ENCODE measurements around the gene DLX6.
"Not testable (repeated sequence)": the region's sequence is repeated elsewhere in the genome, so short reads cannot be mapped to it uniquely, and the experiment has no call there.

Gene DLX6

DNA sequence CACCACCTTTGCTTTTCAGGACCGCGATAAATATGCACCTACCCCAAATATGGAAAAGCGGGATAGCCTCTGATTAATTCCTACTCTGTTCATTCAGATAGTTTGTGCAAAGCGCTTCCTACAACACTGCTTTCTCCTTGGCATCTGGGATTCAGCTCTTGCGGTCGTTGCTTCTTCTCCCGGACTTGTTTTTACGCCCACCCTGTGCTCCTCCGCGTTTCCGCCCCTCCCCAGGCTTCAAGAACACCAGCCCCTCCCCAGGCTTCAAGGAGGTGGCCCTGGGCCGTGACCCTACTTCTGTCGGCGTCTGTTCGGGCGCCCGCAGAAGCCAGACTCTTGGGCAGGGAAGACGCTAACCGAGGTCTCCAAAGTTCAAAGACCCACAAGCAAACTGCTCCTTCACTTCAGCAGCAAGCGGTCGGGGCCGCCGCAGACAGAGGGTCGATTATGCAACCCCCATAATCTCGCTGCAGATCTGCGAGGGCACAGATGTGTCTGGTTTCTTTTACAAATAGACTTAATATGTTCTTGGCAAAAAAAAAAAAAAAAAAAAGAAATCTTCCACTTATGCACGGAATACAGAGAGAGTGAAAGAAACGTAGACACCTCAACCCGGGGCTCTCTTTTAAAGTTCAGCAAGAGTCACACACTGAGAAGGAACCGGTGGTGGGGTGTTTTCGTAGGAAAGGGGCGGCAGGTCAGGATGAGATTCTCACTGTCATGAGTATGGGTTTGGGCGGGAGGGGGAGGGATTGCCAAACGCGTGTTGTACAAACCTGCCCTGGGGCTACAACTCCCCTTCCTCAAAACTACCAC, 17.3 kb downstream of the DLX6 start:
- no peak for DNase-seq (ENCODE audit: low spot score)

DNA sequence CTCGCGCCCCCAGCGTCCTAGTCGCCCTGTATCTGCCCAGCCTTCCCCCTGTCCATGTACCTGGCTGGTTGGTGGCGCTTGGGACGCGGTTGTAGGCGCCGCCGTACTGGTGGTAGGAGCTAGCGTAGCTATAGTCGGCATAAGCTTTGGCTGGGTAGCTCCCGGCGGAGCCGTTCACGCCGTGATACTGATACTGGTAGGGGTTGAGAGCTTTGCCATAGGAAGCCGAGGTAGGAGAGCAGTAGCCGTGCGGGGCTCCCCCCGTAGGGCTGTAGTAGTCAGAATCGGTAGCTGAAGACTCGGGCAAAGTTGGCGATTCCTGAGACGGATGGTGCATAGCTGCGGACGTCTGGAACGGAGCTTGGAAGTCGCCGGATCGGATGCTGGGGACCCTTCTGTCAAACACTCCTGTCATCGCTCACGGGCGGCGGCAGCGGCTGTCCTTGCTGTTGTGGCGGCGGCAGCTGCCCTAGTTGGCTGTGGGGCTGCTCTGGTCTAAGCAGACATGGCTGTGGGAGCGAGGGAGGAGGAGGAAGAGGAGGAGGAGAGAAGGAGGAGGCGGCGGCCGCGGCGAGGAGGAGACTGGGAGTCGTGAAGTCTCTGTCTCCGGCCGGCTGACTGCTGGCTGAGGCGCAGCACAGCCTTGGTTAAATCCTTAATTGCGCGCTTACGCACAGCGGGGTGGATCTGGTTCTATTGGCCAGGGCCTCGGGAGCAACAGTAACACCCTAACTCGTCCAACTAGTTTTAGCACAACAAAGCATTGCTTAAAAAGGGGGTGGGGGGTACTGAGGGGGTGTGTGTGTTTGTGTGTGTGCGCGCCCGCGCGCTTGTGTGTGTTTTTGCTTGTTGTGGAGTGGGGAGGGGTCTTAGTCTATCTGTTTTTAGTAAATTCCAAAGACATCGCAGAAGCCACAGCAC, 19.1 kb downstream of the DLX6 start, which contains the start of gene DLX5:
DLX5 (minus strand) TSS at position 623 of the 921 bp plus-strand sequence; CDS start at position 415, 208 bp downstream.
- peak; percentile 17 for DNase-seq (ENCODE audit: low spot score)

DNA sequence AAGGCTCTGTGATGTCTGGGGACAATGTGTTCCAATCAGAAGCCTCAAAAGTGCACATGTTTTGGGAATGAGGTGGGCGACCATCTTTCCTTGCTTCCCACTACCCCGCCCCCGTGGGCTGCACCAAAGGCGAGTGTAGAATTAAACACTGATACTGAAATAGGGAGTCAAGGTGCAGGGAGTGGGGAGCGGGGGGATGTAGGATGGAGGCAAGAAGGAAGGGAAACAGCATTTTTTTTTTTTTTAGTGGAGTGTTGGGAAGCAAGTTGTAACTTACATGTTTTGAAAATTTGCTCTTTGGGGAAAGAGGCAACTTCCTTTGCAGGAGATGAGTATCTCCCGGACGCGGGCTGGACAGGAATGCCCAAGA, 19.8 kb downstream of the DLX6 start:
- no peak for DNase-seq (ENCODE audit: low spot score)

DNA sequence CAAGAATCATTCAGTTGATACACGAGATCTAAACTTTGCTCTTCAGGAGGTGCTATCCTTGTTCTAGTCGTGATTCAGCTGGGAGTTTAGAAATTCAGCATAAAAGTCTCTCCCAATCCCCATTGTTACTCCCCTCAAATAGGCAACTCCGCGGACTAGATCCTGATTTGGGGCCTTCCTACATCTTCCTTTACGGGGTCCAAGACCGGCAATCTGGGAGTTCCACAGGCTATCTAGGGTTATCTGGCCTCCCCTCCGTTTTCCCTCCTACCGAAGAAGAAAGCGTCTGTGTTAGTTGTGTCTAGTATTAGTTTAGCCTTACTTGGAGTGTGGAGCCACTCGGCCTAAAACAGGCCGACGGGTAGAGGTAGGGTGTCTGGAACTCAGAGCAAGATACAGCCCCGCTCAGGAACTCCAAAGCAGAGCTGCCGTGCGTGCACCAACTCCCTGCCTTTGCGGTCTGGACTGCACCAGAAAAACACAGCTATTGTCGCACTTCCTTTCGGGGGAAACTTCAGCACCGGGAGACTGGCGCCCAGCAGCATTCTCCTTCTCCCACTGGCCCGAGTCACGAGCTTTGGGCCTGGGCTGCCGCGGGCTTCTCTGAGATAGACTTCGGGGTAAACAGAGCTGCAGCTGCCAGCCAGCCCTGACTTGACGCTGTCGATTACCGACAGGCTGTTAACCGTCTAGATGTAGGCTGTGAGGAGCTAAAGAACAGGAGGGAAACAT, 20.8 kb downstream of the DLX6 start:
- no peak for DNase-seq (ENCODE audit: low spot score)

DNA sequence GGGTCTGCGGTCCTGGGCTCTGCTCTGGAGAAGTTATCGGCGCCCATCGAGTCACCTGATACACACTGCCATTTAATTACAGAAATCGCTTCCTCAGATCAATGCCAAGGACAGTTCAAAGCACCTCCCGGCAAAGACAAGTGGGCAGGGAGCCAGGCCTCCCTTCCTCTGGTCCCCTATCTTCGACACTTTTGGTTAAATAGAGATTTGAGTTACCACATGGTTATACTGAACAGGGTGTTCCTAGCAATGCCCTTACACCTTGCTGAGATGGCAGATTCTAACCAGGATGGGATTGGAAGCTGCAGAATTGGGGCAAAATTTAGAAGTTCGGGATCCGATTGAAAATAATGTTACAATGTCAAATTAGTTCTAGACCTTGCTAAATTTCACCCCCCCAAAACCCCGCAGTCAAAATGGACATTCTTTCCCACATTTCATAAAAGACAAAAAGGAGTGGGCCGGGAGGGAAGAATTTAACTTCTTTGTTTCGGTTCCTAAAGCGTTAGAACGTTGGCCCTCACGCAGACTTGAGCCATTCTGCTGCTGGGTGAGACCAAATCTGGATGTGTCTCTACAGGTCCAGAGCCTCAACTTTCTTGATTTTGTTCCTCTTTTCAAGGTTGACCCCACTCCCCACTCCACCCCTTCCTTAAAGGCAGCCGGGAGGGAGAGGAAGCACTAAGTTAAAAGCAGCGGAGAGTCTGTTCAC, 21.5 kb downstream of the DLX6 start:
- DNase-seq (ENCODE audit: low spot score): no peak

DNA sequence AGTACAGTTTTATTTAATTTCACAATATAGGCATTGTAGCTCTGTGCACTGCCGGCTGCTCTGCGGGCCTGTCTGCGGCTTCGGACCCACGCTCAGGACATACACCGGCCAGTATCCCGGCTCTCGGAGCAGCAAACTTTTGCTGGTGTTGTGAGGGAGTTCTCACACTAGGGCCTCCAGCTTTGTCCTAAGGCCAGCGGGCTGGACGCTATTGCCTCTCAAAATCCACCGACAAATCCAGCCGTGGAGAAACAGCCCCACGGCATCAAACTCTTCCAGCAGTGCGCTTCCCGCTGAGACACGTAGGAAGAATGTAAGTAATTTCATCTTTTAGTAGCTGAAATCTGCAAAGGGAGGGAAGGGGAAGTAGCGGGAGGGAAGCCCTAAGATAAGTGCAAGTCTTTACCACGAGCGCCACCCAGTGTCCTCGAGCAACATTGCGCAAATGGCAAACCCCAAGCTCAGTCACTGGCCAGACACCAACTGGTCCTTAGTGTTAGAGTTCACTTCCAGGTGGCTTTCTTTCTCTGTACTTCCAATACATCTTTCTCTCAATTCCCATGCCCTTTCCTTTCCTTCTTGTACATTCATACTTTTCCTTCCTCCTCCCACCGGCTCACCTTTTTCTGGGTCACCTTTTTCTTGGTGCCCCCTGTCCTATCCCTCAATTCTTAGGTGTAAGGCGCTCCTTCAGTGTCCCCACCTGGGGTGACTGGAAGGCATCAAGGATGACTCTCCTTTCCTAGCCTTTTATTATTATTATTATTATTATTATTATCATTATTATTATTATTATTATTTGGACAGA, 22.3 kb downstream of the DLX6 start:
- peak; percentile 70 for DNase-seq (ENCODE audit: low spot score)

DNA sequence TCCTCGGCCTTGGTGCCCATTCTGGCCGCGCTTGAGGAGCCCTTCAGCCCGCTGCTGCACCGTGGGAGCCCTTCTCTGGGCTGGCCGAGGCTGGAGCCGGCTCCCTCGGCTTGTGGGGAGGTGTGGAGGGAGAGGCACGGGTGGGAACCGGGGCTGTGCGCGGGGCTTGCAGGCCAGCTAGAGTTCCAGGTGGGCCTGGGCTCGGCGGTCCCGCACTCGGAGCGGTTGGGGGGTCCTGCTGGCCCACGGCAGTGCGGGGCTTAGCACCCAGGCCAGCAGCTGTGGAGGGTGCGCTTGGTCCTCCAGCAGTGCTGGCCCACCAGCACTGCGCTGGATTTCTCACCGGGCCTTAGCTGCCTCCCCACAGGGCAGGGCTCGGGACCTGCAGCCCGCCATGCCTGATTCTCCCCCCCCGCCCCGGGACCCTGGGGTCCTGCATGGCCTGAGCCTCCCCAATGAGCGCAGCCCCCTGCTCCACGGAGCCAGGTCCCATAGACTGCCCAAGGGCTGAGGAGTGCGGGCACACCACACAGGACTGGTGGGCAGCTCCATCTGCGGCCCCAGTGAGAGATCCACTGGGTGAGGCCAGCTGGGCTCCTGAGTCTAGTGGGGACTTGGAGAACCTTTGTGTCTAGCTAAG, 29.0 kb downstream of the DLX6 start:
- not testable (repeated sequence) for DNase-seq (ENCODE audit: low spot score)

DNA sequence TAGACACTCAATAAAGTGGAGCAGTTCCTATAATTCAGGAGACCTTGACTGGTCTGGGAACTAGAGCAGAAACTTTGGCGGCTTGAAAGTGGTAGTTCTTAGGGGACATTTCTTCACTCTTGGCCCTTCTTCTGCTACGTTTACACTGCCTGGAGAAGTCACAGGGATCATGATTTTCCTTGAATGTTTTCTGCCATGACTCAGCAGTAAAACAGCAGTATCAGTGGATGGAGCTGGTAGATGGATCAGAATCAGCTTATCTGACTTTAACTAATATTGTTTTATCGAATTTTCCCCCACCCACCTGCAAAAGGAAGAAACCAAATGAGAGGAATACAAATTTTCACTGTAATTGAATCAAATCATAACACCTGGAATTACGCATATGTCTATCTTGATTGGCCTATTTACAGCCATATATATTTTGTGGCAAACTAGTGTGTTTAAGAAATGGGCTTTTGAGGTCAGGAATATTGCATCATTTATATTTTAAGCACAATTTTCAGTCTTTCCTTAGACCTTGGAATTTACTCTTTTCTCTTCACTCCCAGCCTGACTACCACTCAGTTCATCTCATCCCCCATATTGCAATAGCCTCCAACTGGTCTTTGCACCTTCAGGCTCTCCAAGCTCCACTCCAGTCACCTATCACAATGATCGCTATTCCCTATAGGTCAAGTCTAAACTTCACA, 34.2 kb downstream of the DLX6 start:
- no peak for DNase-seq (ENCODE audit: low spot score)

DNA sequence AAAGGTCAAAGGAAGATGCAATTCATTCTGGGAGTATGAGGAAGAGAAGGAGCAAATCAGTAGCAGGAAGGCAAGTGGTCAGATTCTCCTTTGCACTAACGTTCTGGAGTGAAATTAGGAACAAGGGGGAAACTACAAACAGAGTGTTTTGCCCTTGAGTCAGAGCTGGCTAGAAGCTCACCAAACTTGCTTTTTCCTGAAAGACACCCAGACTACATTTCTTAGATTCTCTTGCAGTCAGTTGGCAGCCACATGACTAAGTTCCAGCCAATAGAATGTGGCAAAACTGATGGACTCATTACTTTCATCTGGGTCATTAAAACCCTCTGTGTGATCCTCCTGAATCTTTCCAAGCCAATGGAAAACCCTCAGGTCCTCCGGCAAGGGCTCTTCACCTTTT, 37.9 kb downstream of the DLX6 start:
- no peak for DNase-seq (ENCODE audit: low spot score)
